Kasumi-1 (cell line): ENCODE results near the gene CEP83.

Experiments
- DNase-seq, 2 experiments: peaks; one replicate each; lab custom pipeline; 2025; lab: John Stamatoyannopoulos, UW

CEP83 gene

GRCh38 chr12:94267537-94267872, 192.2 kb downstream of the CEP83 start:
- no peak for DNase-seq

- DNase-seq: no peak
Observed at GRCh38 chr12:94266796-94267536, 192.7 kb downstream of the CEP83 start.

GRCh38 chr12:94265966-94266745, 193.5 kb downstream of the CEP83 start:
- DNase-seq: peak; percentile 48 to 52

- DNase-seq: no peak
Observed at GRCh38 chr12:94265539-94265938, 194.1 kb downstream of the CEP83 start.

GRCh38 chr12:94264736-94265485, 194.8 kb downstream of the CEP83 start:
- DNase-seq: no peak

- no peak for DNase-seq
Observed at GRCh38 chr12:94263905-94264561, 195.6 kb downstream of the CEP83 start.

- DNase-seq: peak; percentile 59 to 62
Observed at GRCh38 chr12:94263011-94263811, 196.5 kb downstream of the CEP83 start.

GRCh38 chr12:94262228-94263010, 197.2 kb downstream of the CEP83 start:
- DNase-seq: peak; percentile 56 to 61

- no peak for DNase-seq
Observed at GRCh38 chr12:94261786-94262185, 197.9 kb downstream of the CEP83 start.

GRCh38 chr12:94261119-94261518, 198.5 kb downstream of the CEP83 start:
- no peak for DNase-seq

GRCh38 chr12:94260717-94261116, 198.9 kb downstream of the CEP83 start:
- DNase-seq: no peak

GRCh38 chr12:94260017-94260416, 199.7 kb downstream of the CEP83 start:
- no peak for DNase-seq

GRCh38 chr12:94258593-94258992, 201.1 kb downstream of the CEP83 start:
- DNase-seq: no peak
